Liver (tissue), 9 donors: ENCODE measurements around the gene MASP1. TPM values are rescaled to one million over a fixed set of nuclear protein-coding genes. Genes with fewer than 3 reads are reported as not detected.

Experiments
- DNase-seq: peaks from one replicate; pipeline ENCODE4 v3.0.0-alpha.2; 2017; ENCODE audit warnings: low spot score
- H3K27ac ChIP-seq, 2 donors: one replicate each; pipeline ENCODE4 v1.7.0; 2013; ENCODE audit warnings: inconsistent platforms in 2 of 2, low read length in 2 of 2, control low read depth in 1 of 2, low read depth in 1 of 2, mild to moderate bottlenecking in 1 of 2
- H3K27me3 ChIP-seq, 4 donors: one replicate each; pipeline versions ENCODE4 v1.6.1 to v1.7.0; 2013; ENCODE audit warnings: low read length in 3 of 4, inconsistent platforms in 1 of 4, mild to moderate bottlenecking in 1 of 4, moderate library complexity in 1 of 4; ENCODE audit not compliant: control insufficient read depth in 4 of 4, insufficient read depth in 4 of 4
- H3K36me3 ChIP-seq, 4 donors: one replicate each; pipeline versions ENCODE4 v1.6.1 to v1.7.0; 2013; ENCODE audit warnings: low read length in 3 of 4, mild to moderate bottlenecking in 3 of 4, low read depth in 1 of 4, moderate library complexity in 1 of 4; ENCODE audit not compliant: control insufficient read depth in 4 of 4, insufficient read depth in 3 of 4
- H3K4me1 ChIP-seq, 4 donors: one replicate each; pipeline versions ENCODE4 v1.6.1 to v1.7.0; 2013; ENCODE audit warnings: low read length in 3 of 4, mild to moderate bottlenecking in 3 of 4, moderate library complexity in 1 of 4; ENCODE audit not compliant: control insufficient read depth in 4 of 4, insufficient read depth in 4 of 4
- H3K4me3 ChIP-seq, 3 donors: one replicate each; pipeline versions ENCODE4 v1.6.1 to v1.7.0; 2013; ENCODE audit warnings: low read length in 3 of 3, control low read depth in 1 of 3, low read depth in 1 of 3, mild to moderate bottlenecking in 1 of 3
- H3K9ac ChIP-seq, 2 donors: one replicate each; pipeline ENCODE4 v1.7.0; 2013; ENCODE audit warnings: low read length in 2 of 2, mild to moderate bottlenecking in 2 of 2, moderate library complexity in 2 of 2, control low read depth in 1 of 2, low read depth in 1 of 2
- H3K9me3 ChIP-seq, 4 donors: one replicate each; pipeline versions ENCODE4 v1.6.1 to v1.7.0; 2013; ENCODE audit warnings: low read length in 3 of 4; ENCODE audit not compliant: control insufficient read depth in 4 of 4
- EGR1 ChIP-seq, 2 donors: IDR thresholded peaks; 2 replicates each; pipeline ENCODE4 v1.6.1; 2016 to 2018; ENCODE audit warnings: antibody characterized with exemption in 2 of 2, low read depth in 2 of 2
- FOXA1 ChIP-seq: IDR thresholded peaks from 2 replicates; pipeline ENCODE4 v1.6.1; 2016; ENCODE audit warnings: antibody characterized with exemption
- FOXA2 ChIP-seq: IDR thresholded peaks from 2 replicates; pipeline ENCODE4 v1.6.1; 2016; ENCODE audit warnings: antibody characterized with exemption
- HNF4A ChIP-seq, 2 donors: conservative IDR thresholded peaks; 2 replicates each; pipeline ENCODE4 v1.6.1; 2016; ENCODE audit warnings: antibody characterized with exemption in 2 of 2, mild to moderate bottlenecking in 2 of 2
- HNF4G ChIP-seq: IDR thresholded peaks from 2 replicates; pipeline ENCODE4 v1.6.1; 2016; ENCODE audit warnings: antibody characterized with exemption
- RAD21 ChIP-seq, 2 donors: IDR thresholded peaks; 2 replicates each; pipeline ENCODE4 v1.6.1; 2016; ENCODE audit warnings: antibody characterized with exemption in 2 of 2, mild to moderate bottlenecking in 2 of 2
- SP1 ChIP-seq: IDR thresholded peaks from 2 replicates; pipeline ENCODE4 v1.6.1; 2018; ENCODE audit warnings: antibody characterized with exemption, mild to moderate bottlenecking
- YY1 ChIP-seq: IDR thresholded peaks from 2 replicates; pipeline ENCODE4 v1.6.1; 2016; ENCODE audit warnings: antibody characterized with exemption, mild to moderate bottlenecking
- WGBS: extraction: QIAGEN DNeasy Blood & Tissue Kit; methylation state at CpG from one replicate; pipeline ENCODE4 v1.1.7; 2013; 5-methylcytosine and 5-hydroxymethylcytosine counted together
- polyA plus RNA-seq, 2 donors: library from polyadenylated mRNA; stranded (reverse) in 1 of 2; unstranded in 1 of 2; fragments of 200-250 nt in 1 of 2; fragments of >200 nt in 1 of 2; fragmentation: Nextera tagmentation in 1 of 2; extraction: Ambion mirVana in 1 of 2; gene quantifications; one replicate each; pipeline versions ENCODE4 v1.2.1 to v1.2.3, GENCODE V29; 2013 to 2015
- total RNA-seq, 2 donors: library from RNA; depleted of rRNA; stranded (reverse); fragments of >200 nt; gene quantifications; one replicate each; pipeline ENCODE4 v1.2.3, GENCODE V29; 2014
- TF ChIP-seq, protein P1 (sequence below): IDR thresholded peaks from 2 replicates; pipeline ENCODE4 v1.6.1; 2016; ENCODE audit warnings: antibody characterized with exemption, mild to moderate bottlenecking
- TF ChIP-seq, protein P2 (sequence below): IDR thresholded peaks from 2 replicates; pipeline ENCODE4 v1.6.1; 2016; ENCODE audit warnings: antibody characterized with exemption
- TF ChIP-seq, protein P3 (sequence below): IDR thresholded peaks from 2 replicates; pipeline ENCODE4 v1.6.1; 2016; ENCODE audit warnings: antibody characterized with exemption
- TF ChIP-seq, protein P4 (sequence below): IDR thresholded peaks from 2 replicates; pipeline ENCODE4 v1.6.1; 2016; ENCODE audit warnings: antibody characterized with exemption
- donor health status: healthy.
- donor health status: healthy.
- donor health status: healthy.
- donor health status: healthy.
- donor health status: healthy.

MASP1 gene
- total and polyA plus RNA-seq, 4 donors = 53.2 to 83.8 (median 73.8) TPM

DNA sequence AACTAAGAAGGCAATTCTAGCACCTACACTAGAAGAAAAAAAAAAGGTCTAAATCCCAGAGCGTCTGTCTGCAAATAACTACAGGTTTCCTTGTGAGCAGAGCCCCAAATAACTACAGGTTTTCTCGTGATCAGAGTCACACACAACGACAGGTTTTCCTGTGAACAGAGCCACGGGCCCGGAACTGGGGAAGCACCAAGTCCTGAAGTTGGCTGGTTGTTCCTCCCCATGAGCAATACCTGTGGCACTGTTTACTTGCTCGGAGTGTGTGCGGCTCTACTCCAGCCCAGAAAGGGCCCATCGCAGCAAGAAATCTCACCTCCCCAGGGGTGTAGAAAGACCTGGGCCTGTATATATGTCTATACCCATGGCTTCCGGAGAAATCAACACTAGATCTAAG lies 644 bp upstream of the MASP1 start:
- peak overlapping the region; percentile 97 to 99 for H3K27ac ChIP-seq
- 23% methylated on average over 9 of the region's 9 CpGs for WGBS
- no peaks in the 10 kb centered on the region for H3K9me3 ChIP-seq
- peak overlapping the region; percentile 8 to 86 (median 50) for H3K4me3 ChIP-seq
- TF ChIP-seq HNF4A (conservative IDR thresholded peaks at IDR 0.05) = peak in 1 of 2 donors; percentile 43
- TF ChIP-seq, protein P1, sequence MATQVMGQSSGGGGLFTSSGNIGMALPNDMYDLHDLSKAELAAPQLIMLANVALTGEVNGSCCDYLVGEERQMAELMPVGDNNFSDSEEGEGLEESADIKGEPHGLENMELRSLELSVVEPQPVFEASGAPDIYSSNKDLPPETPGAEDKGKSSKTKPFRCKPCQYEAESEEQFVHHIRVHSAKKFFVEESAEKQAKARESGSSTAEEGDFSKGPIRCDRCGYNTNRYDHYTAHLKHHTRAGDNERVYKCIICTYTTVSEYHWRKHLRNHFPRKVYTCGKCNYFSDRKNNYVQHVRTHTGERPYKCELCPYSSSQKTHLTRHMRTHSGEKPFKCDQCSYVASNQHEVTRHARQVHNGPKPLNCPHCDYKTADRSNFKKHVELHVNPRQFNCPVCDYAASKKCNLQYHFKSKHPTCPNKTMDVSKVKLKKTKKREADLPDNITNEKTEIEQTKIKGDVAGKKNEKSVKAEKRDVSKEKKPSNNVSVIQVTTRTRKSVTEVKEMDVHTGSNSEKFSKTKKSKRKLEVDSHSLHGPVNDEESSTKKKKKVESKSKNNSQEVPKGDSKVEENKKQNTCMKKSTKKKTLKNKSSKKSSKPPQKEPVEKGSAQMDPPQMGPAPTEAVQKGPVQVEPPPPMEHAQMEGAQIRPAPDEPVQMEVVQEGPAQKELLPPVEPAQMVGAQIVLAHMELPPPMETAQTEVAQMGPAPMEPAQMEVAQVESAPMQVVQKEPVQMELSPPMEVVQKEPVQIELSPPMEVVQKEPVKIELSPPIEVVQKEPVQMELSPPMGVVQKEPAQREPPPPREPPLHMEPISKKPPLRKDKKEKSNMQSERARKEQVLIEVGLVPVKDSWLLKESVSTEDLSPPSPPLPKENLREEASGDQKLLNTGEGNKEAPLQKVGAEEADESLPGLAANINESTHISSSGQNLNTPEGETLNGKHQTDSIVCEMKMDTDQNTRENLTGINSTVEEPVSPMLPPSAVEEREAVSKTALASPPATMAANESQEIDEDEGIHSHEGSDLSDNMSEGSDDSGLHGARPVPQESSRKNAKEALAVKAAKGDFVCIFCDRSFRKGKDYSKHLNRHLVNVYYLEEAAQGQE = peak; percentile 2
- TF ChIP-seq FOXA2 = peak; percentile 46
- TF ChIP-seq, protein P2, sequence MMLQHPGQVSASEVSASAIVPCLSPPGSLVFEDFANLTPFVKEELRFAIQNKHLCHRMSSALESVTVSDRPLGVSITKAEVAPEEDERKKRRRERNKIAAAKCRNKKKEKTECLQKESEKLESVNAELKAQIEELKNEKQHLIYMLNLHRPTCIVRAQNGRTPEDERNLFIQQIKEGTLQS = no peak
- no peak for TF ChIP-seq EGR1 (IDR thresholded peaks at IDR 0.05; ENCODE audit: low read depth in 2 of 2)
- TF ChIP-seq FOXA1 = no peak
- peak in 1 of 2 donors; percentile 2 for TF ChIP-seq RAD21 (IDR thresholded peaks at IDR 0.05)
- TF ChIP-seq, protein P3, sequence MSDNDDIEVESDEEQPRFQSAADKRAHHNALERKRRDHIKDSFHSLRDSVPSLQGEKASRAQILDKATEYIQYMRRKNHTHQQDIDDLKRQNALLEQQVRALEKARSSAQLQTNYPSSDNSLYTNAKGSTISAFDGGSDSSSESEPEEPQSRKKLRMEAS = no peak
- TF ChIP-seq, protein P4, sequence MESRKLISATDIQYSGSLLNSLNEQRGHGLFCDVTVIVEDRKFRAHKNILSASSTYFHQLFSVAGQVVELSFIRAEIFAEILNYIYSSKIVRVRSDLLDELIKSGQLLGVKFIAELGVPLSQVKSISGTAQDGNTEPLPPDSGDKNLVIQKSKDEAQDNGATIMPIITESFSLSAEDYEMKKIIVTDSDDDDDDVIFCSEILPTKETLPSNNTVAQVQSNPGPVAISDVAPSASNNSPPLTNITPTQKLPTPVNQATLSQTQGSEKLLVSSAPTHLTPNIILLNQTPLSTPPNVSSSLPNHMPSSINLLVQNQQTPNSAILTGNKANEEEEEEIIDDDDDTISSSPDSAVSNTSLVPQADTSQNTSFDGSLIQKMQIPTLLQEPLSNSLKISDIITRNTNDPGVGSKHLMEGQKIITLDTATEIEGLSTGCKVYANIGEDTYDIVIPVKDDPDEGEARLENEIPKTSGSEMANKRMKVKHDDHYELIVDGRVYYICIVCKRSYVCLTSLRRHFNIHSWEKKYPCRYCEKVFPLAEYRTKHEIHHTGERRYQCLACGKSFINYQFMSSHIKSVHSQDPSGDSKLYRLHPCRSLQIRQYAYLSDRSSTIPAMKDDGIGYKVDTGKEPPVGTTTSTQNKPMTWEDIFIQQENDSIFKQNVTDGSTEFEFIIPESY = no peak
- TF ChIP-seq SP1 = no peak
- TF ChIP-seq HNF4G = no peak
- DNase-seq = no peak
- H3K27me3 ChIP-seq = no peaks in the 10 kb centered on the region
- no peaks in the 10 kb centered on the region for H3K36me3 ChIP-seq
- peak overlapping the region; percentile 89 to 97 for H3K9ac ChIP-seq
- peaks cover 5 to 48% (median 31%) of the 10 kb centered on the region in 4 donors for H3K4me1 ChIP-seq

DNA sequence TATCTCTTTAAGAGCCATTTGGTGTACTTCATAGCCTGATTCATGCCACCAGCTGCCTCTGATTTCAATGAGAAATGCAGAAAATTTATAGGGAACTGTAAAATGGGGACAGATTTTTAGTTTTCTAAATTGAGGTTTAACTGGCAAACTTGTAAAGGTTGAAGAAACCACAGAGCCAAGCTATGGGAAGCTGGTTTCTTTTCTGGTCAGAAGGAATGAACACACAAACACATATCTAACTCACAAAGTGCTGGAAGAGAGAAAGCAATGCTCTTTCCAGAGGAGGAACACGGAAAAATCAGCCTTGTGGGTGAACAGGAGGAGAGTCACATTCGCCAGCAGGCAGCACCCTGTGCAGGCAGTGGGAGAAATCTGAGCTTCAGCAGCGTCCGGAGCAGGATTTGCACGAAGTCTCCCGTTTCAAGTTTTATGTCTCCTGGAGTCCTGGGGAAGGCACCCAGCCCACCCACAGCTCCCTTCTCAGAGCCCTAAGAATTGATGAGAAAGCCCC lies 481 bp downstream of the MASP1 start:
- no peaks in the 10 kb centered on the region for H3K36me3 ChIP-seq
- peak overlapping the region; percentile 97 to 99 for H3K27ac ChIP-seq
- H3K9ac ChIP-seq = peak overlapping the region; percentile 89 to 97
- H3K4me1 ChIP-seq = peaks cover 8 to 52% (median 35%) of the 10 kb centered on the region in 4 donors
- H3K27me3 ChIP-seq = no peaks in the 10 kb centered on the region
- no peak for TF ChIP-seq YY1
- TF ChIP-seq, protein P4 = no peak
- H3K9me3 ChIP-seq = no peaks in the 10 kb centered on the region
- DNase-seq = no peak
- H3K4me3 ChIP-seq = peak overlapping the region; percentile 50 to 99 (median 86)
- 9% methylated on average over 6 of the region's 6 CpGs for WGBS
